GM12801 (cell line): ENCODE measurements around the gene ASTL.

Source experiments
- CTCF ChIP-seq: IDR thresholded peaks from one replicate; pipeline ENCODE4 v1.5.1; 2011; ENCODE audit warnings: control low read depth; ENCODE audit not compliant: insufficient read length; ENCODE audit errors: extremely low read depth

ASTL gene

GRCh38 chr2:96092951-96093350 is 45.4 kb downstream of the ASTL start:
- TF ChIP-seq CTCF: no peak

GRCh38 chr2:96092573-96092877 is 45.8 kb downstream of the ASTL start:
- no peak for TF ChIP-seq CTCF

GRCh38 chr2:96091711-96092572 is 46.4 kb downstream of the ASTL start:
- no peak for TF ChIP-seq CTCF

GRCh38 chr2:96091141-96091710 is 47.1 kb downstream of the ASTL start:
- no peak for TF ChIP-seq CTCF

GRCh38 chr2:96090196-96090926 is 47.9 kb downstream of the ASTL start:
- no peak for TF ChIP-seq CTCF

GRCh38 chr2:96089356-96090195 is 48.7 kb downstream of the ASTL start:
- no peak for TF ChIP-seq CTCF
